Measurements from ENCODE around the gene FRMD3. TPM values are rescaled to one million over a fixed set of nuclear protein-coding genes. Genes with fewer than 3 reads are reported as not detected.

The FRMD3 gene
- total RNA-seq, 1 donor from 2014 or later, result 0.65 TPM

- Mint-ChIP-seq H3K4me3 (ENCODE audit: low read depth) (no peak overlapping the region), H3K36me3 (ENCODE audit: insufficient read depth) (no peaks in the 10 kb centered on the region), H3K9me3 (ENCODE audit: low read depth) (no peaks in the 10 kb centered on the region), H3K4me1 (ENCODE audit: low read depth) (peaks cover 13% of the 10 kb centered on the region), H3K27me3 (no peaks in the 10 kb centered on the region), H3K27ac (no peak overlapping the region)
- TF ChIP-seq CTCF (IDR thresholded peaks at IDR 0.05; ENCODE audit: unreplicated experiment), result no peak
- DNase-seq (ENCODE audit: low spot score, unreplicated experiment), result no peak
Measured at GRCh38 chr9:83327323-83327722, 210.9 kb downstream of the FRMD3 start.

- H3K4me1 Mint-ChIP-seq (ENCODE audit: low read depth), result peaks cover 11% of the 10 kb centered on the region
- H3K4me3 Mint-ChIP-seq (ENCODE audit: low read depth), result no peak overlapping the region
Measured at GRCh38 chr9:83323148-83323547, 215.1 kb downstream of the FRMD3 start.

GRCh38 chr9:83322438-83322837 is 215.8 kb downstream of the FRMD3 start:
- H3K9me3 Mint-ChIP-seq (ENCODE audit: low read depth), result peaks cover 19% of the 10 kb centered on the region
- H3K4me3 Mint-ChIP-seq (ENCODE audit: low read depth), result no peak overlapping the region
- H3K27ac Mint-ChIP-seq, result no peak overlapping the region
- no peak for TF ChIP-seq CTCF (IDR thresholded peaks at IDR 0.05; ENCODE audit: unreplicated experiment)
- H3K4me1 Mint-ChIP-seq (ENCODE audit: low read depth), result peaks cover 9% of the 10 kb centered on the region
- no peak for DNase-seq (ENCODE audit: low spot score, unreplicated experiment)
- no peaks in the 10 kb centered on the region for H3K27me3 Mint-ChIP-seq
- peaks cover 2% of the 10 kb centered on the region for H3K36me3 Mint-ChIP-seq (ENCODE audit: insufficient read depth)

More at GRCh38 chr9:83323148-83323547, 215.1 kb downstream of the FRMD3 start:
- no peaks in the 10 kb centered on the region for H3K27me3 Mint-ChIP-seq
- H3K36me3 Mint-ChIP-seq (ENCODE audit: insufficient read depth), result peaks cover 2% of the 10 kb centered on the region
- peaks cover 19% of the 10 kb centered on the region for H3K9me3 Mint-ChIP-seq (ENCODE audit: low read depth)
- H3K27ac Mint-ChIP-seq, result no peak overlapping the region
- no peak for DNase-seq (ENCODE audit: low spot score, unreplicated experiment)
- TF ChIP-seq CTCF (IDR thresholded peaks at IDR 0.05; ENCODE audit: unreplicated experiment), result no peak

GRCh38 chr9:83317244-83317643 is 221.0 kb downstream of the FRMD3 start:
- TF ChIP-seq CTCF (IDR thresholded peaks at IDR 0.05; ENCODE audit: unreplicated experiment), result no peak
- Mint-ChIP-seq H3K9me3 (ENCODE audit: low read depth) (peaks cover 19% of the 10 kb centered on the region), H3K4me3 (ENCODE audit: low read depth) (no peak overlapping the region)

GRCh38 chr9:83315649-83316048 is 222.6 kb downstream of the FRMD3 start:
- H3K36me3 Mint-ChIP-seq (ENCODE audit: insufficient read depth), result peaks cover 2% of the 10 kb centered on the region
- H3K27ac Mint-ChIP-seq, result no peak overlapping the region
- H3K27me3 Mint-ChIP-seq, result no peaks in the 10 kb centered on the region
- no peak for TF ChIP-seq CTCF (IDR thresholded peaks at IDR 0.05; ENCODE audit: unreplicated experiment)
- peaks cover 14% of the 10 kb centered on the region for H3K9me3 Mint-ChIP-seq (ENCODE audit: low read depth)
- DNase-seq (ENCODE audit: low spot score, unreplicated experiment), result no peak
- no peak overlapping the region for H3K4me3 Mint-ChIP-seq (ENCODE audit: low read depth)
- H3K4me1 Mint-ChIP-seq (ENCODE audit: low read depth), result no peaks in the 10 kb centered on the region

More at GRCh38 chr9:83317244-83317643, 221.0 kb downstream of the FRMD3 start:
- Mint-ChIP-seq H3K36me3 (ENCODE audit: insufficient read depth) (peaks cover 2% of the 10 kb centered on the region), H3K4me1 (ENCODE audit: low read depth) (no peaks in the 10 kb centered on the region), H3K27ac (no peak overlapping the region), H3K27me3 (no peaks in the 10 kb centered on the region)
- DNase-seq (ENCODE audit: low spot score, unreplicated experiment), result no peak

Data from progenitor cell of endocrine pancreas (in vitro differentiated cells).